MM.1S (cell line): ENCODE results near the gene PRKAR2B.

Experiments
- DNase-seq: peaks from one replicate; pipeline ENCODE4 v3.0.0-alpha.2; 2015
- H2AFZ ChIP-seq: fragments of 300-600 bp; sonication (generic); 2 replicates; pipeline ENCODE4 v1.6.0; 2016; ENCODE audit warnings: antibody characterized with exemption, low read length
- H3F3A ChIP-seq: fragments of 300-600 bp; sonication (generic); 2 replicates; pipeline ENCODE4 v1.6.1; 2016; ENCODE audit warnings: mild to moderate bottlenecking, antibody characterized with exemption, low read length, moderate library complexity, mixed read lengths; ENCODE audit not compliant: insufficient read depth
- H3K27ac ChIP-seq: fragments of 300-600 bp; sonication (generic); 2 replicates; pipeline ENCODE4 v1.5.1; 2016; ENCODE audit warnings: mild to moderate bottlenecking, low read length
- H3K27me3 ChIP-seq: fragments of 300-600 bp; sonication (generic); replicated peaks from 2 replicates; pipeline ENCODE4 v1.6.0; 2016; ENCODE audit warnings: low read length; ENCODE audit not compliant: insufficient read depth
- H3K36me3 ChIP-seq: fragments of 300-600 bp; sonication (generic); replicated peaks from 2 replicates; pipeline ENCODE4 v1.6.1; 2016; ENCODE audit warnings: mild to moderate bottlenecking, low read length, mixed read lengths; ENCODE audit not compliant: insufficient read depth
- H3K4me1 ChIP-seq: fragments of 300-600 bp; sonication (generic); 2 replicates; pipeline ENCODE4 v1.6.1; 2016; ENCODE audit warnings: low read length, mixed read lengths
- H3K4me2 ChIP-seq: fragments of 300-600 bp; sonication (generic); 2 replicates; pipeline ENCODE4 v1.6.0; 2016; ENCODE audit warnings: low read depth, low read length
- H3K4me3 ChIP-seq: fragments of 300-600 bp; sonication (generic); 2 replicates; pipeline ENCODE4 v1.5.1; 2016; ENCODE audit warnings: low read length, mixed read lengths
- H3K79me2 ChIP-seq: fragments of 300-600 bp; sonication (generic); 2 replicates; pipeline ENCODE4 v1.6.1; 2016; ENCODE audit warnings: mixed run types, low read length, mixed read lengths
- H3K9ac ChIP-seq: fragments of 300-600 bp; sonication (generic); 2 replicates; pipeline ENCODE4 v1.6.1; 2016; ENCODE audit warnings: low read length, mixed read lengths
- H3K9me2 ChIP-seq: fragments of 300-600 bp; sonication (generic); replicated peaks from 2 replicates; pipeline ENCODE4 v1.6.1; 2016; ENCODE audit warnings: mild to moderate bottlenecking, low read length, mixed read lengths; ENCODE audit not compliant: insufficient read depth
- H3K9me3 ChIP-seq: fragments of 300-600 bp; sonication (generic); replicated peaks from 2 replicates; pipeline ENCODE4 v1.6.1; 2016; ENCODE audit warnings: mild to moderate bottlenecking, low read length, mixed read lengths; ENCODE audit not compliant: insufficient read depth
- H4K20me1 ChIP-seq: fragments of 300-600 bp; sonication (generic); 2 replicates; pipeline ENCODE4 v1.6.1; 2016; ENCODE audit warnings: mild to moderate bottlenecking, low read length, moderate library complexity, mixed read lengths; ENCODE audit not compliant: insufficient read depth
- EZH2 ChIP-seq: fragments of 300-600 bp; sonication (generic); optimal IDR thresholded peaks from 2 replicates; pipeline ENCODE3; 2017; ENCODE audit warnings: low read depth, mild to moderate bottlenecking, antibody characterized with exemption, low read length, mixed read lengths
- EZH2phosphoT487 ChIP-seq: fragments of 300-600 bp; sonication (generic); IDR thresholded peaks from 2 replicates; pipeline ENCODE4 v1.6.1; 2018; ENCODE audit warnings: antibody characterized with exemption, low read length
- TF ChIP-seq, protein P1 (sequence below): fragments of 300-600 bp; sonication (generic); IDR thresholded peaks from 2 replicates; pipeline ENCODE4 v1.5.1; 2016; ENCODE audit warnings: antibody characterized with exemption, low read length, mixed read lengths

The PRKAR2B gene

DNA sequence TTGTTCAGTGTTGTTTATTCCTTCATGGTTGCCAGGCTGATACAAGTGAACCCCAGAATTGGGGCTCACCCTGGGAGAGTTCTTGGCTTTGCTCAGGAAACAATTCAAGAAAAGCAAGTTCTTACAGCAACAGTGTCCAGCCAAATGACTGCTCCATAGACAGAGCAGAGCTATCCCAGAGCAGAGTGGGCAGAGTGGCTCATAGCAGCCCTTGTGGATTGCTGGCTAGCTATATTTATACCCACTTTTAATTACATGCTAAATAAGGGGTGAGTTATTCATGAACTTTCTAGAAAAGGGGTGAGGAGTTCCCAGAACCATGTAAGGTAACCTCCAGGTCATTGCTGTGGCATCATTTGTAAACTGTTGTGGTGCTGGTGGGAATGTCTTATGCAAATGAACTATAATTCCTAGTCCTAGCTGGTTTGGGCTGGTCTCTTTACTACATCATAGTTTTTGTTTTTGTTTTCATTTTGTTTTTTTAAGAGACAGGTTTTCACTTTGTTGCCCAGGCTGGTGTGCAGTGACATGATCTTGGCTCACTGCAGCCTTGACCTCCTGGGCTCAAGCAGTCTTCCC is 64.4 kb downstream of the PRKAR2B start:
- no peaks in the 10 kb centered on the region for H3F3A ChIP-seq
- no peaks in the 10 kb centered on the region for H3K4me1 ChIP-seq
- H2AFZ ChIP-seq, result no peak overlapping the region
- no peaks in the 10 kb centered on the region for H3K9me2 ChIP-seq
- no peaks in the 10 kb centered on the region for H3K27me3 ChIP-seq
- no peaks in the 10 kb centered on the region for H4K20me1 ChIP-seq
- no peaks in the 10 kb centered on the region for H3K36me3 ChIP-seq
- no peak overlapping the region for H3K4me2 ChIP-seq
- no peak overlapping the region for H3K27ac ChIP-seq
- no peak overlapping the region for H3K4me3 ChIP-seq
- H3K79me2 ChIP-seq, result no peaks in the 10 kb centered on the region
- no peak for TF ChIP-seq EZH2
- TF ChIP-seq, protein P1, sequence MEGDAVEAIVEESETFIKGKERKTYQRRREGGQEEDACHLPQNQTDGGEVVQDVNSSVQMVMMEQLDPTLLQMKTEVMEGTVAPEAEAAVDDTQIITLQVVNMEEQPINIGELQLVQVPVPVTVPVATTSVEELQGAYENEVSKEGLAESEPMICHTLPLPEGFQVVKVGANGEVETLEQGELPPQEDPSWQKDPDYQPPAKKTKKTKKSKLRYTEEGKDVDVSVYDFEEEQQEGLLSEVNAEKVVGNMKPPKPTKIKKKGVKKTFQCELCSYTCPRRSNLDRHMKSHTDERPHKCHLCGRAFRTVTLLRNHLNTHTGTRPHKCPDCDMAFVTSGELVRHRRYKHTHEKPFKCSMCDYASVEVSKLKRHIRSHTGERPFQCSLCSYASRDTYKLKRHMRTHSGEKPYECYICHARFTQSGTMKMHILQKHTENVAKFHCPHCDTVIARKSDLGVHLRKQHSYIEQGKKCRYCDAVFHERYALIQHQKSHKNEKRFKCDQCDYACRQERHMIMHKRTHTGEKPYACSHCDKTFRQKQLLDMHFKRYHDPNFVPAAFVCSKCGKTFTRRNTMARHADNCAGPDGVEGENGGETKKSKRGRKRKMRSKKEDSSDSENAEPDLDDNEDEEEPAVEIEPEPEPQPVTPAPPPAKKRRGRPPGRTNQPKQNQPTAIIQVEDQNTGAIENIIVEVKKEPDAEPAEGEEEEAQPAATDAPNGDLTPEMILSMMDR, result no peak
- TF ChIP-seq EZH2phosphoT487, result no peak
- H3K9ac ChIP-seq, result no peak overlapping the region
- DNase-seq, result no peak
- H3K9me3 ChIP-seq, result no peaks in the 10 kb centered on the region

DNA sequence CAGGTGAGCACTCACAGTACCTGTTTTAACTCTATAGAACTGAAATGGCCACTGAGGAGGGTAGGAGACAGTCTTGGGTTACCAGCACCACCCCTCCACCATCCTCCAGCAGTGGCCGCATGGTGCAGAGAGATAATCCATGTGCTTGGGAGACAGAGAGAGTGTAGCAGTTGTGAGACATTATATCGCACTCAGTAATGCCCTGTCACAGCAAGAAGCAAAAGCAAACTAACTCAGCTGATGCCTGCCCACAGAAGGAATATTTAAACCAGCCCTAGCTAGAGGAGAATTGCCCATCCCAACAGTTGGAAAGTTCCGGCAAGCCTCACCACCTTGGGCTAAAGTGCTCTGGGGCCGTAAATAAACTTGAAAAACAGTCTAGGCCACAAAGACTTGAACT is 65.5 kb downstream of the PRKAR2B start:
- DNase-seq, result no peak
- H3K27me3 ChIP-seq, result no peaks in the 10 kb centered on the region
- no peaks in the 10 kb centered on the region for H3K79me2 ChIP-seq
- TF ChIP-seq EZH2phosphoT487 (no peak), EZH2 (no peak)
- TF ChIP-seq, protein P1, result no peak
- H4K20me1 ChIP-seq, result no peaks in the 10 kb centered on the region
- no peak overlapping the region for H3K4me3 ChIP-seq
- H3F3A ChIP-seq, result no peaks in the 10 kb centered on the region
- no peaks in the 10 kb centered on the region for H3K4me1 ChIP-seq
- H3K9me3 ChIP-seq, result no peaks in the 10 kb centered on the region
- H3K4me2 ChIP-seq, result no peak overlapping the region
- no peaks in the 10 kb centered on the region for H3K36me3 ChIP-seq
- H3K9ac ChIP-seq, result no peak overlapping the region
- no peaks in the 10 kb centered on the region for H3K9me2 ChIP-seq
- H3K27ac ChIP-seq, result no peak overlapping the region
- no peak overlapping the region for H2AFZ ChIP-seq

DNA sequence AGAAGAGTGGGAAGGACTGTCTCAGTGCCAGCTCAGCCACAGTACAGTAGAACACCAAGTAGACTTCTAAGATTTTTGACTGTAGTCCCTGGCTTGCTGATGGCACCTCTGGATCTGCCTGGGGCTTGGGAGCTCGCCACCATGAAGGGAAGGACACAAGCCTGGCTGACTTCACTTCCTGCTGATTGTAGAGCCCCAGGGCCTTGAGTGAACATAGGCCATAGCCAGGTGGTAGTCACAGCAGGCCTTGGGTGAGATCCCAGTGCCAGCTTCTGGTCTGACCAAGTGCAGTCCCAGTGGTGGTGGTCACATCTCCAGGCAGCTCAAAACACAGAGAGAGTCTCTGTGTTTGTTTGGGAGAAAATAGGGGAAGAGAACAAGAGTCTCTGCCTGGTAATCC is 66.7 kb downstream of the PRKAR2B start:
- Histone ChIP-seq H3K4me1 (no peaks in the 10 kb centered on the region), H3K79me2 (no peaks in the 10 kb centered on the region), H3K27ac (no peak overlapping the region), H3K9ac (no peak overlapping the region), H3K36me3 (no peaks in the 10 kb centered on the region), H3K9me2 (no peaks in the 10 kb centered on the region), H2AFZ (no peak overlapping the region), H4K20me1 (no peaks in the 10 kb centered on the region), H3K27me3 (no peaks in the 10 kb centered on the region), H3K9me3 (no peaks in the 10 kb centered on the region), H3K4me2 (no peak overlapping the region), H3K4me3 (no peak overlapping the region), H3F3A (no peaks in the 10 kb centered on the region)
- no peak for DNase-seq
- TF ChIP-seq, protein P1, result no peak
